Neural cell (in vitro differentiated cells): ENCODE results near the gene CHCHD5. TPM values are rescaled to one million over a fixed set of nuclear protein-coding genes. Genes with fewer than 3 reads are reported as not detected.

ENCODE experiments used
- H2AFZ ChIP-seq: fragments of 200-600, 300-800 bp; sonication (generic), shearing (Covaris generic); 2 replicates; pipeline ENCODE4 v1.6.0; 2014; ENCODE audit warnings: low read depth, mild to moderate bottlenecking, antibody characterized with exemption, low read length, moderate library complexity
- H3F3A ChIP-seq: fragments of 200-600 bp; shearing (Covaris generic); 2 replicates; pipeline ENCODE4 v1.6.1; 2016; ENCODE audit warnings: mild to moderate bottlenecking, moderate library complexity, mixed read lengths, antibody characterized with exemption, low read length; ENCODE audit not compliant: insufficient read depth, poor library complexity, severe bottlenecking
- H3K27ac ChIP-seq: fragments of 200-600, 300-800 bp; sonication (generic), shearing (Covaris generic); 2 replicates; pipeline ENCODE4 v1.5.1; 2014; ENCODE audit warnings: mild to moderate bottlenecking, low read length, moderate library complexity
- H3K27me3 ChIP-seq: fragments of 300-800, 200-600 bp; sonication (generic), shearing (Covaris generic); 2 replicates; pipeline ENCODE4 v1.6.0; 2014; ENCODE audit warnings: mild to moderate bottlenecking, low read depth, low read length, moderate library complexity; ENCODE audit not compliant: insufficient read depth
- H3K36me3 ChIP-seq: fragments of 300-800, 200-600 bp; sonication (generic), shearing (Covaris generic); 2 replicates; pipeline ENCODE4 v1.5.1; 2014; ENCODE audit warnings: mild to moderate bottlenecking, antibody characterized with exemption, low read length, moderate library complexity; ENCODE audit not compliant: insufficient read depth
- H3K4me2 ChIP-seq: fragments of 300-800, 200-600 bp; sonication (generic), shearing (Covaris generic); 2 replicates; pipeline ENCODE4 v1.6.0; 2014; ENCODE audit warnings: mild to moderate bottlenecking, low read length
- H3K4me3 ChIP-seq: fragments of 300-800, 200-600 bp; sonication (generic), shearing (Covaris generic); 2 replicates; pipeline ENCODE4 v1.5.1; 2014; ENCODE audit warnings: mild to moderate bottlenecking, low read length, moderate library complexity
- H3K79me2 ChIP-seq: fragments of 200-600 bp; shearing (Covaris generic); replicated peaks from 2 replicates; pipeline ENCODE4 v1.6.0; 2014; ENCODE audit warnings: mild to moderate bottlenecking, low read length, moderate library complexity; ENCODE audit not compliant: insufficient read depth
- H3K9ac ChIP-seq: fragments of 300-800, 200-600 bp; sonication (generic), shearing (Covaris generic); 2 replicates; pipeline ENCODE4 v1.6.1; 2016; ENCODE audit warnings: mild to moderate bottlenecking, low read length, mixed read lengths
- H3K9me2 ChIP-seq: fragments of 200-600 bp; shearing (Covaris generic); 2 replicates; pipeline ENCODE4 v1.6.1; 2016; ENCODE audit warnings: mild to moderate bottlenecking, low read length, mixed read lengths; ENCODE audit not compliant: insufficient read depth
- H3K9me3 ChIP-seq: fragments of 200-600, 300-800 bp; sonication (generic), shearing (Covaris generic); 2 replicates; pipeline ENCODE4 v1.6.1; 2016; ENCODE audit warnings: mild to moderate bottlenecking, mixed run types, low read length, moderate library complexity, mixed read lengths
- H4K20me1 ChIP-seq: fragments of 200-600 bp; shearing (Covaris generic); 2 replicates; pipeline ENCODE4 v1.6.1; 2016; ENCODE audit warnings: mild to moderate bottlenecking, mixed run types; ENCODE audit not compliant: insufficient read depth
- CTCF ChIP-seq: fragments of 450-650 bp; IDR thresholded peaks from 2 replicates; pipeline ENCODE4 v1.5.1; 2014; ENCODE audit warnings: antibody characterized with exemption, mild to moderate bottlenecking, moderate library complexity; ENCODE audit not compliant: poor library complexity, severe bottlenecking
- EP300 ChIP-seq: fragments of 450-650 bp; conservative IDR thresholded peaks from 2 replicates; pipeline ENCODE4 v1.6.1; 2014; ENCODE audit warnings: antibody characterized with exemption, mild to moderate bottlenecking, moderate library complexity; ENCODE audit not compliant: poor library complexity, severe bottlenecking
- EZH2 ChIP-seq: fragments of 200-600, 300-800 bp; shearing (Covaris generic), sonication (generic); IDR thresholded peaks from 2 replicates; pipeline ENCODE4 v1.6.1; 2014; ENCODE audit warnings: antibody characterized with exemption, low read length, borderline replicate concordance, mild to moderate bottlenecking; ENCODE audit not compliant: insufficient read depth, poor library complexity, severe bottlenecking
- MXI1 ChIP-seq: fragments of 450-650 bp; conservative IDR thresholded peaks from 2 replicates; pipeline ENCODE4 v1.6.1; 2014; ENCODE audit warnings: antibody characterized with exemption, mild to moderate bottlenecking; ENCODE audit not compliant: poor library complexity, severe bottlenecking
- POLR2AphosphoS5 ChIP-seq: IDR thresholded peaks from 2 replicates; pipeline ENCODE4 v1.6.1; 2012
- RAD21 ChIP-seq: fragments of 450-650 bp; conservative IDR thresholded peaks from 2 replicates; pipeline ENCODE4 v1.6.1; 2014; ENCODE audit warnings: antibody characterized with exemption, mild to moderate bottlenecking, moderate library complexity
- REST ChIP-seq: IDR thresholded peaks from 2 replicates; pipeline ENCODE4 v1.6.1; 2012; ENCODE audit warnings: borderline replicate concordance
- SMC3 ChIP-seq: fragments of 450-650 bp; conservative IDR thresholded peaks from 2 replicates; pipeline ENCODE4 v1.6.1; 2014; ENCODE audit warnings: antibody characterized with exemption, mild to moderate bottlenecking, moderate library complexity; ENCODE audit not compliant: poor library complexity
- TAF1 ChIP-seq: IDR thresholded peaks from 2 replicates; pipeline ENCODE4 v1.6.1; 2012; ENCODE audit warnings: low read depth
- polyA plus RNA-seq: library from polyadenylated mRNA; depleted of rRNA; stranded (reverse); fragments of >200 nt; gene quantifications from 2 replicates; pipeline ENCODE4 v1.2.3, GENCODE V29; 2014

CHCHD5 gene
- polyA plus RNA-seq, 1 donor from 2014 or later = 41.1 TPM

- H3K4me2 ChIP-seq = no peak overlapping the region
- H3F3A ChIP-seq = no peaks in the 10 kb centered on the region
- no peak overlapping the region for H3K27ac ChIP-seq
- no peak overlapping the region for H3K4me3 ChIP-seq
- TF ChIP-seq REST = no peak
- no peak for TF ChIP-seq MXI1
- TF ChIP-seq EZH2 = no peak
- no peak for TF ChIP-seq CTCF
- no peak for TF ChIP-seq RAD21
- TF ChIP-seq TAF1 = no peak
- TF ChIP-seq POLR2AphosphoS5 = no peak
- no peak for TF ChIP-seq SMC3
- no peaks in the 10 kb centered on the region for H3K36me3 ChIP-seq
- no peaks in the 10 kb centered on the region for H3K9me3 ChIP-seq
- H4K20me1 ChIP-seq = no peaks in the 10 kb centered on the region
- H2AFZ ChIP-seq = no peak overlapping the region
- H3K9me2 ChIP-seq = no peaks in the 10 kb centered on the region
- no peaks in the 10 kb centered on the region for H3K79me2 ChIP-seq
- H3K27me3 ChIP-seq = no peaks in the 10 kb centered on the region
- no peak overlapping the region for H3K9ac ChIP-seq
Observed at GRCh38 chr2:112634874-112635157, 50.4 kb downstream of the CHCHD5 start.

- no peaks in the 10 kb centered on the region for H3K9me2 ChIP-seq
- H4K20me1 ChIP-seq = no peaks in the 10 kb centered on the region
- H3K27ac ChIP-seq = no peak overlapping the region
- no peaks in the 10 kb centered on the region for H3K27me3 ChIP-seq
- no peaks in the 10 kb centered on the region for H3K9me3 ChIP-seq
- no peaks in the 10 kb centered on the region for H3K36me3 ChIP-seq
- no peak overlapping the region for H3K4me3 ChIP-seq
- TF ChIP-seq REST (no peak), RAD21 (no peak), CTCF (no peak), SMC3 (no peak), TAF1 (no peak), EP300 (no peak), MXI1 (no peak), POLR2AphosphoS5 (no peak), EZH2 (no peak)
- no peak overlapping the region for H2AFZ ChIP-seq
- H3F3A ChIP-seq = no peaks in the 10 kb centered on the region
- H3K79me2 ChIP-seq = no peaks in the 10 kb centered on the region
- no peak overlapping the region for H3K9ac ChIP-seq
- H3K4me2 ChIP-seq = no peak overlapping the region
Observed at GRCh38 chr2:112636605-112637288, 52.3 kb downstream of the CHCHD5 start.
